ENCODE results near the gene PLA2G2A. TPM values are rescaled to one million over a fixed set of nuclear protein-coding genes. Genes with fewer than 3 reads are reported as not detected.

PLA2G2A gene
- total RNA-seq, 1 experiment from 2014 or later: 1.2 TPM

DNA sequence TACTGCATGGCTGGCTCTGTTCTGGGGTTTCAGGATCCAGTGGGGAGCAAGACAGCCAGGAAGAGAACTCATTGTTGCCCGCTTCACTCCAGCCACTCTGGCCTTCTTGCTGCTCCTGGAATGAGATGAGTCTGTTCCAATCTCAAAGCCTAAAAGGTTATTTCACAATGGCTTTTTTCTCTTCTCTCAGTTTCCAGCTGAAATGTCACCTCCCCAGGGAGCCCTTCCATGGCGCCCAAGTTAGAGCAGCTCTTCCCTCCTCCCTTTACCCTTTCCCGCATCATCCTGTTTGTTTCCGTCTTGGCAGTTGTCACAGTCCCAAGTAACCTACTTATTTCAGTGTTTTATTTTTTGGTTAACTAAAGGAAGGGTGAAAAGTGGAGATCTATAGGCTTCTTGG lies 15.8 kb downstream of the PLA2G2A start (continued):
- TF ChIP-seq, protein P1, sequence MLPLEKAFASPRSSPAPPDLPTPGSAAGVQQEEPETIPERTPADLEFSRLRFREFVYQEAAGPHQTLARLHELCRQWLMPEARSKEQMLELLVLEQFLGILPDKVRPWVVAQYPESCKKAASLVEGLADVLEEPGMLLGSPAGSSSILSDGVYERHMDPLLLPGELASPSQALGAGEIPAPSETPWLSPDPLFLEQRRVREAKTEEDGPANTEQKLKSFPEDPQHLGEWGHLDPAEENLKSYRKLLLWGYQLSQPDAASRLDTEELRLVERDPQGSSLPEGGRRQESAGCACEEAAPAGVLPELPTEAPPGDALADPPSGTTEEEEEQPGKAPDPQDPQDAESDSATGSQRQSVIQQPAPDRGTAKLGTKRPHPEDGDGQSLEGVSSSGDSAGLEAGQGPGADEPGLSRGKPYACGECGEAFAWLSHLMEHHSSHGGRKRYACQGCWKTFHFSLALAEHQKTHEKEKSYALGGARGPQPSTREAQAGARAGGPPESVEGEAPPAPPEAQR (CRISPR knock-in tag; IDR thresholded peaks at IDR 0.05): no peak
- TF ChIP-seq ZNF317 (CRISPR knock-in tag; IDR thresholded peaks at IDR 0.05; ENCODE audit: borderline replicate concordance, low read depth) (no peak), PRRX2 (CRISPR knock-in tag; IDR thresholded peaks at IDR 0.05) (no peak), FOXP1 (CRISPR knock-in tag; IDR thresholded peaks at IDR 0.05; ENCODE audit: borderline replicate concordance) (no peak), ETV6 (CRISPR knock-in tag; IDR thresholded peaks at IDR 0.05) (no peak), ZNF232 (CRISPR knock-in tag; IDR thresholded peaks at IDR 0.05) (no peak)

DNA sequence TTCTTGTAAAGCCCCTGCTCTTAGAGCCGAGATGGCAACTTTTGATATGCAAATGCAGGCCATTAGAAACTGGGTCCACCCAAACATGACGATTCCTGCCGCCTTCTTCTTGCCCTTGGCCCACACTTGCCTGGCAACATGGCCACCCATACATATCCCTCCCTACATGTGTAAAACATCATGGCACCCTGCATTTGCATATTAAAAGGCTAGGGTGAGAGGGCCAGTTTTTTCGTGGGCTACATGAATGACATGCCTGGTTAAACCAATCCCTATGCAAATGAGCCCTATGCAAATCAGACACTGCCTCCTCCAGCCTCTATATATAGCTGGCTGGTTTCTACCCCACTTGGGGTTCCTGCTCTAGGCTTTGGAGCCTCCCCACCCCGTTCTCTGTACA lies 18.8 kb downstream of the PLA2G2A start:
- DNase-seq (ENCODE audit: low spot score) (no peak), ATAC-seq (peak; percentile 61)
- H3K9me3 Mint-ChIP-seq: peaks cover 34% of the 10 kb centered on the region
- ChIA-PET POLR2A (no interaction called here), CTCF (interaction anchor here (0.6 to 2.7 kb wide), 3 partner anchors 14 to 193 kb away, joined by 3 to 7 read pairs (median 3); partner anchors contain the start of gene OTUD3)
- H3K27ac Mint-ChIP-seq: no peak overlapping the region
- peaks cover 23% of the 10 kb centered on the region for H3K4me1 Mint-ChIP-seq
- no peak overlapping the region for H3K4me3 Mint-ChIP-seq
- peaks cover 18% of the 10 kb centered on the region for H3K36me3 Mint-ChIP-seq
- peaks cover 23% of the 10 kb centered on the region for H3K27me3 Mint-ChIP-seq (ENCODE audit: low read depth)
- no peak for TF ChIP-seq FOXJ3 (CRISPR knock-in tag; IDR thresholded peaks at IDR 0.05; ENCODE audit: borderline replicate concordance)

DNA sequence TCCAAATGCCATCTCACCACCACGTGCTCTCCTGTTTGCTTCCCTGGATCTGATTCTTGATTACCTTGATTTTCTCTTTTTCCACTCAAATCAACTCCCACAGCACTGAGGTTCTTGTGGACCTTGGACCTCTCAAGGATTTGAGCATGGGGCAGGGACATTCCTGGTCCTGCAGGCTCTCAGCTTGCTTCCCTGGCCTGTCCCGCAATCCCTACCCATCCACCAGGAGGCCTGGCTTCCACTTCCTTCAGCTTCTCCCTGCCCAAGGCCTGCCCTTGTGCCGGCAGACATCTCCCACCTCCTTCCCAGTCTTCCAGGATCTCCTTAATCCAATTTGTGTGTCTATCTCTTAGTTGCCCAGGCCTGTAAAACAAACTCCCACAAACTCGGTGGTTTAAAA lies 21.6 kb downstream of the PLA2G2A start:
- ChIA-PET CTCF (interaction anchor here (0.6 to 3.2 kb wide), 7 partner anchors 17 to 255 kb away, joined by 3 to 14 read pairs (median 3); no protein-coding TSS in a partner anchor), POLR2A (no interaction called here)
- Mint-ChIP-seq H3K4me1 (peaks cover 27% of the 10 kb centered on the region), H3K9me3 (peaks cover 35% of the 10 kb centered on the region), H3K4me3 (no peak overlapping the region), H3K27me3 (ENCODE audit: low read depth) (peaks cover 14% of the 10 kb centered on the region), H3K36me3 (peaks cover 23% of the 10 kb centered on the region), H3K27ac (no peak overlapping the region)
- ATAC-seq (peak; percentile 69), DNase-seq (ENCODE audit: low spot score) (peak; percentile 31)
- TF ChIP-seq, protein P2, sequence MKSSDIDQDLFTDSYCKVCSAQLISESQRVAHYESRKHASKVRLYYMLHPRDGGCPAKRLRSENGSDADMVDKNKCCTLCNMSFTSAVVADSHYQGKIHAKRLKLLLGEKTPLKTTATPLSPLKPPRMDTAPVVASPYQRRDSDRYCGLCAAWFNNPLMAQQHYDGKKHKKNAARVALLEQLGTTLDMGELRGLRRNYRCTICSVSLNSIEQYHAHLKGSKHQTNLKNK (CRISPR knock-in tag; IDR thresholded peaks at IDR 0.05): no peak
- TF ChIP-seq CREM (CRISPR knock-in tag; IDR thresholded peaks at IDR 0.05): no peak

DNA sequence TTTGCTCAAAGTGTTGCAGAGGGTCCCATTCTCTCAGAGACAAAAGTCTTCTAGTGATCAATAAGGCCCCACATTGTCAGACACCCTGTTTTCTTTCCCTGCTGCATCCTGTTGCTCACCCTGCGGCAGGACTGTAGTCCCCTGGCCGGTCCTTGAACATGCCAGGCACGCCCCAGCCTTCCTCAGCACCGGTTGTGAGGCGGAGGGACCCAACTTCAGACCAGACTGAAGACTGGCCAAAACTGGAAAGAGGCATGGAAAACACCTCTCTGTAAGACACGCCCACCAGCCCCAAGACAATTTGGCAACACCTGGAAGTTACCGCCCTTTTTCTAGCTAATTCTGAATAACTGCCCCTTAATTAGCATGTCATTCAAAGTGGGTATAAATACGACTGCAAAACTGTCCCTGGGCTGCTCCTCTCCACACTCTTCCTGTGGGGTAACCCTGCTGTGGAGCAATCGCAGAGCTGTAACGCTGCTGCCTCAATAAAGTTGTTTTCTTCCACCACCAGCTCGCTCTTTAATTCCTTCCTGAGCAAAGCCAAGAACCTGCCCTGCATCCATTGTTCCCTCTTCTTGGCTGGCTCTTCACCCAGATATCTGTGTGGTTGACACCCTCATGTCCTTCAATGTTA lies 23.8 kb downstream of the PLA2G2A start:
- POLR2A ChIA-PET: no interaction called here
- ATAC-seq (no peak), DNase-seq (ENCODE audit: low spot score) (peak; percentile 19)
- Mint-ChIP-seq H3K27me3 (ENCODE audit: low read depth) (peaks cover 6% of the 10 kb centered on the region), H3K4me3 (no peak overlapping the region), H3K9me3 (peaks cover 31% of the 10 kb centered on the region), H3K27ac (no peak overlapping the region; the same call in 1 of the 2 replicates), H3K36me3 (peaks cover 24% of the 10 kb centered on the region), H3K4me1 (peaks cover 30% of the 10 kb centered on the region)
- no peak for TF ChIP-seq ZNF121 (CRISPR knock-in tag; IDR thresholded peaks at IDR 0.05)
- TF ChIP-seq, protein P3, sequence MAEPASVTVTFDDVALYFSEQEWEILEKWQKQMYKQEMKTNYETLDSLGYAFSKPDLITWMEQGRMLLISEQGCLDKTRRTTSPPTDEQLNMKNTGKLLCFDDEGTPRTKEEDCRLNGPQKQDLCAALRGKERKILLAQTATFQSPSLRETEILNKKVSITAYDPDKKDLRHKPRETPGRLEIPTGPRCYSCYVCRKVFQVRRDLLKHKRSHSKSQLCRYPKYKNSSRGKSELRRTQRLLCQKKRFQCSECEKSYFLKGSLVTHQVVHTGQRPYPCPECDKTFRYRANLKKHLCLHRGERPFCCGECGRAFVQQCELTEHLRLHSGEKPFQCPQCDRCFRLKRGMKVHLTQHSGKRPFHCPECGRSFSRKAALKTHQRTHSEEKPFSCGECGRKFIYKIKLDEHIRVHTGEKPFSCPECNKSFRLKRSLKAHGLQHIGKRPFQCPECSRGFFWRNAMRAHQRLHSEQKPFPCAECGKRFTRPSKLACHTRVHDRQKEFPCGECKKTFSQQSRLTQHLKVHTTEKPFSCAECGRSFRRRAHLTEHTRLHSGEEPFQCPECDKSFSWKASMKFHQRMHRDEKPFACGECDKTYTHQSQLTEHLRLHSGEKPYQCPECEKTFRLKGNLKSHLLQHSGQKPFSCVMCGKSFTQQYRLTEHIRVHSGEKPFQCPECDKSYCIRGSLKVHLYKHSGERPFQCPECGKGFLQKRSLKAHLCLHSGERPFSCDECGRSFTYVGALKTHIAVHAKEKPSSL (CRISPR knock-in tag; conservative IDR thresholded peaks at IDR 0.05): no peak
- CTCF ChIA-PET: interaction anchor here (1.6 to 3.2 kb wide), 2 partner anchors 19 to 197 kb away, joined by 4 to 14 read pairs; no protein-coding TSS in a partner anchor

DNA sequence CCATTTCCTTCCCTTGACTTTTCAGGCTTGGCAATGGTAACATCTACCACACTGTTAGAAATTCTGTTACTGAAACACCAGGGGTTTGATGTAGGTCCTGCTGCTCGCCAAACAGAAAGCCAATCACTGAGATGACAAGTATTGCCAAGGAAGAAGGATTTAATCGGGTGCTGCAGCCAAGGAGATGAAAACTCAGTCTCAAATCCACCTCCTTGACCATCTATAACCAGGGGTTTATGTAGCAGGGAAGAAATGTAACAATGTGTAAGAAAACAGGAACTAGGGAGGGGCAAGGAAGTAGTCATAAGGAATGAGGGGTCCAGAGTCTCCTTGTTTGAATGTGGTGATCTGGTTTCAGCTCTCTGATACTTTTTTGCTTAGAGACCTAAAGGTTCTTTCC lies 25.4 kb downstream of the PLA2G2A start:
- Mint-ChIP-seq H3K27ac (no peak overlapping the region), H3K36me3 (peaks cover 24% of the 10 kb centered on the region), H3K4me3 (no peak overlapping the region), H3K27me3 (ENCODE audit: low read depth) (peaks cover 6% of the 10 kb centered on the region), H3K4me1 (peaks cover 28% of the 10 kb centered on the region), H3K9me3 (peaks cover 31% of the 10 kb centered on the region)
- CTCF ChIA-PET: no interaction called here
- DNase-seq (ENCODE audit: low spot score) (no peak), ATAC-seq (no peak)
- POLR2A ChIA-PET: no interaction called here
- TF ChIP-seq, protein P4, sequence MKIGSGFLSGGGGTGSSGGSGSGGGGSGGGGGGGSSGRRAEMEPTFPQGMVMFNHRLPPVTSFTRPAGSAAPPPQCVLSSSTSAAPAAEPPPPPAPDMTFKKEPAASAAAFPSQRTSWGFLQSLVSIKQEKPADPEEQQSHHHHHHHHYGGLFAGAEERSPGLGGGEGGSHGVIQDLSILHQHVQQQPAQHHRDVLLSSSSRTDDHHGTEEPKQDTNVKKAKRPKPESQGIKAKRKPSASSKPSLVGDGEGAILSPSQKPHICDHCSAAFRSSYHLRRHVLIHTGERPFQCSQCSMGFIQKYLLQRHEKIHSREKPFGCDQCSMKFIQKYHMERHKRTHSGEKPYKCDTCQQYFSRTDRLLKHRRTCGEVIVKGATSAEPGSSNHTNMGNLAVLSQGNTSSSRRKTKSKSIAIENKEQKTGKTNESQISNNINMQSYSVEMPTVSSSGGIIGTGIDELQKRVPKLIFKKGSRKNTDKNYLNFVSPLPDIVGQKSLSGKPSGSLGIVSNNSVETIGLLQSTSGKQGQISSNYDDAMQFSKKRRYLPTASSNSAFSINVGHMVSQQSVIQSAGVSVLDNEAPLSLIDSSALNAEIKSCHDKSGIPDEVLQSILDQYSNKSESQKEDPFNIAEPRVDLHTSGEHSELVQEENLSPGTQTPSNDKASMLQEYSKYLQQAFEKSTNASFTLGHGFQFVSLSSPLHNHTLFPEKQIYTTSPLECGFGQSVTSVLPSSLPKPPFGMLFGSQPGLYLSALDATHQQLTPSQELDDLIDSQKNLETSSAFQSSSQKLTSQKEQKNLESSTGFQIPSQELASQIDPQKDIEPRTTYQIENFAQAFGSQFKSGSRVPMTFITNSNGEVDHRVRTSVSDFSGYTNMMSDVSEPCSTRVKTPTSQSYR (CRISPR knock-in tag; IDR thresholded peaks at IDR 0.05): no peak
- TF ChIP-seq, protein P5, sequence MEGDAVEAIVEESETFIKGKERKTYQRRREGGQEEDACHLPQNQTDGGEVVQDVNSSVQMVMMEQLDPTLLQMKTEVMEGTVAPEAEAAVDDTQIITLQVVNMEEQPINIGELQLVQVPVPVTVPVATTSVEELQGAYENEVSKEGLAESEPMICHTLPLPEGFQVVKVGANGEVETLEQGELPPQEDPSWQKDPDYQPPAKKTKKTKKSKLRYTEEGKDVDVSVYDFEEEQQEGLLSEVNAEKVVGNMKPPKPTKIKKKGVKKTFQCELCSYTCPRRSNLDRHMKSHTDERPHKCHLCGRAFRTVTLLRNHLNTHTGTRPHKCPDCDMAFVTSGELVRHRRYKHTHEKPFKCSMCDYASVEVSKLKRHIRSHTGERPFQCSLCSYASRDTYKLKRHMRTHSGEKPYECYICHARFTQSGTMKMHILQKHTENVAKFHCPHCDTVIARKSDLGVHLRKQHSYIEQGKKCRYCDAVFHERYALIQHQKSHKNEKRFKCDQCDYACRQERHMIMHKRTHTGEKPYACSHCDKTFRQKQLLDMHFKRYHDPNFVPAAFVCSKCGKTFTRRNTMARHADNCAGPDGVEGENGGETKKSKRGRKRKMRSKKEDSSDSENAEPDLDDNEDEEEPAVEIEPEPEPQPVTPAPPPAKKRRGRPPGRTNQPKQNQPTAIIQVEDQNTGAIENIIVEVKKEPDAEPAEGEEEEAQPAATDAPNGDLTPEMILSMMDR (IDR thresholded peaks at IDR 0.05): no peak

Measured in WTC11 (cell line).